Natural killer cell treated with Interleukin-12 subunit alpha and Interleukin-12 subunit beta and Interleukin-15 and Interleukin-18, amount 100 ng/mL, for 72 hours (primary cell): ENCODE data around the gene PRKD1. TPM values are rescaled to one million over a fixed set of nuclear protein-coding genes. Genes with fewer than 3 reads are reported as not detected.
"Not testable (repeated sequence)": the region's sequence is repeated elsewhere in the genome, so short reads cannot be mapped to it uniquely, and the experiment has no call there.

ENCODE experiments used
- ATAC-seq, 2 donors: fragments of 150-1000 bp; cut with Tn5 transposase in 1 of 2; sonication (Bioruptor Pico), chemical (Tn5 transposase) in 1 of 2; 2 replicates each; pipeline ENCODE4 v1.10.0; 2021
- DNase-seq: peaks from one replicate; pipeline ENCODE4 v3.0.0; 2022; ENCODE audit warnings: low spot score
- H3K27ac Mint-ChIP-seq, 2 donors: 1 replicate in 1 of 2; 2 replicates in 1 of 2; pipeline ENCODE4 v1.8.0; 2022; ENCODE audit warnings: mixed read lengths in 2 of 2, mild to moderate bottlenecking in 1 of 2, moderate library complexity in 1 of 2
- H3K27me3 Mint-ChIP-seq, 2 donors: 1 replicate in 1 of 2; 2 replicates in 1 of 2; pipeline ENCODE4 v1.8.0; 2022; ENCODE audit warnings: mixed read lengths in 2 of 2
- H3K36me3 Mint-ChIP-seq: one replicate; pipeline ENCODE4 v1.8.0; 2022; ENCODE audit warnings: mixed read lengths
- H3K4me1 Mint-ChIP-seq, 2 donors: 1 replicate in 1 of 2; 2 replicates in 1 of 2; pipeline ENCODE4 v1.8.0; 2022; ENCODE audit warnings: low read depth in 2 of 2, mixed read lengths in 2 of 2, mild to moderate bottlenecking in 1 of 2
- H3K4me3 Mint-ChIP-seq: one replicate; pipeline ENCODE4 v1.8.0; 2022; ENCODE audit warnings: mixed read lengths
- H3K9me3 Mint-ChIP-seq: 2 replicates; pipeline ENCODE4 v1.8.0; 2022; ENCODE audit warnings: mixed read lengths
- total RNA-seq, 2 donors: library from RNA; stranded (reverse); gene quantifications; one replicate each; pipeline ENCODE4 v1.2.3, GENCODE V29; 2022

PRKD1 gene
- total RNA-seq, 2 donors from 2014 or later = 0.61 TPM; not detected in 1

- H3K27me3 Mint-ChIP-seq = no peaks in the 10 kb centered on the region
- peaks cover 23% of the 10 kb centered on the region for H3K9me3 Mint-ChIP-seq
- H3K4me3 Mint-ChIP-seq = no peak overlapping the region
- no peaks in the 10 kb centered on the region for H3K4me1 Mint-ChIP-seq
- H3K27ac Mint-ChIP-seq = no peak overlapping the region
- H3K36me3 Mint-ChIP-seq = peaks cover 25% of the 10 kb centered on the region
- DNase-seq = no peak
- no peak for ATAC-seq
Observed at GRCh38 chr14:29782041-29782440, 145.6 kb downstream of the PRKD1 start.

GRCh38 chr14:29777142-29777541, 150.5 kb downstream of the PRKD1 start:
- H3K4me3 Mint-ChIP-seq, H3K27ac Mint-ChIP-seq, H3K4me1 Mint-ChIP-seq, ATAC-seq, H3K27me3 Mint-ChIP-seq, DNase-seq: not testable (repeated sequence)
- Mint-ChIP-seq H3K9me3 (peaks cover 26% of the 10 kb centered on the region), H3K36me3 (peaks cover 29% of the 10 kb centered on the region)

GRCh38 chr14:29773990-29774389, 153.7 kb downstream of the PRKD1 start:
- peaks cover 37% of the 10 kb centered on the region for H3K36me3 Mint-ChIP-seq
- H3K9me3 Mint-ChIP-seq = peaks cover 27% of the 10 kb centered on the region
- ATAC-seq (no peak), DNase-seq (no peak)
- no peak overlapping the region for H3K27ac Mint-ChIP-seq
- H3K27me3 Mint-ChIP-seq = no peaks in the 10 kb centered on the region
- no peak overlapping the region for H3K4me3 Mint-ChIP-seq
- H3K4me1 Mint-ChIP-seq = no peaks in the 10 kb centered on the region

GRCh38 chr14:29763342-29763858, 164.2 kb downstream of the PRKD1 start:
- no peak for ATAC-seq
- no peaks in the 10 kb centered on the region for H3K36me3 Mint-ChIP-seq
- DNase-seq = no peak
- H3K4me1 Mint-ChIP-seq = no peaks in the 10 kb centered on the region
- no peak overlapping the region for H3K27ac Mint-ChIP-seq
- H3K9me3 Mint-ChIP-seq = peaks cover 17% of the 10 kb centered on the region
- no peak overlapping the region for H3K4me3 Mint-ChIP-seq
- H3K27me3 Mint-ChIP-seq = no peaks in the 10 kb centered on the region

- ATAC-seq (no peak), DNase-seq (no peak)
- Mint-ChIP-seq H3K36me3 (no peaks in the 10 kb centered on the region), H3K9me3 (peaks cover 24% of the 10 kb centered on the region), H3K27ac (no peak overlapping the region), H3K4me1 (no peaks in the 10 kb centered on the region), H3K27me3 (no peaks in the 10 kb centered on the region), H3K4me3 (no peak overlapping the region)
Observed at GRCh38 chr14:29759521-29760340, 167.9 kb downstream of the PRKD1 start.

GRCh38 chr14:29757711-29758233, 169.9 kb downstream of the PRKD1 start:
- Mint-ChIP-seq H3K27me3 (no peaks in the 10 kb centered on the region), H3K4me3 (no peak overlapping the region), H3K36me3 (no peaks in the 10 kb centered on the region), H3K4me1 (no peaks in the 10 kb centered on the region), H3K27ac (no peak overlapping the region), H3K9me3 (peaks cover 22% of the 10 kb centered on the region)
- ATAC-seq (no peak), DNase-seq (no peak)

GRCh38 chr14:29757188-29757680, 170.4 kb downstream of the PRKD1 start:
- no peaks in the 10 kb centered on the region for H3K27me3 Mint-ChIP-seq
- no peak for DNase-seq
- no peak overlapping the region for H3K4me3 Mint-ChIP-seq
- ATAC-seq = no peak
- H3K4me1 Mint-ChIP-seq = no peaks in the 10 kb centered on the region
- H3K36me3 Mint-ChIP-seq = no peaks in the 10 kb centered on the region
- H3K27ac Mint-ChIP-seq = no peak overlapping the region
- H3K9me3 Mint-ChIP-seq = peaks cover 22% of the 10 kb centered on the region

- H3K27ac Mint-ChIP-seq = no peak overlapping the region
- ATAC-seq = no peak
- no peak overlapping the region for H3K4me3 Mint-ChIP-seq
- H3K9me3 Mint-ChIP-seq = peaks cover 26% of the 10 kb centered on the region
- no peaks in the 10 kb centered on the region for H3K4me1 Mint-ChIP-seq
- H3K36me3 Mint-ChIP-seq = no peaks in the 10 kb centered on the region
- no peak for DNase-seq
- no peaks in the 10 kb centered on the region for H3K27me3 Mint-ChIP-seq
Observed at GRCh38 chr14:29756019-29756385, 171.6 kb downstream of the PRKD1 start.

GRCh38 chr14:29755311-29756018, 172.2 kb downstream of the PRKD1 start:
- no peak overlapping the region for H3K4me3 Mint-ChIP-seq
- H3K36me3 Mint-ChIP-seq = no peaks in the 10 kb centered on the region
- H3K9me3 Mint-ChIP-seq = peaks cover 26% of the 10 kb centered on the region
- ATAC-seq (no peak), DNase-seq (no peak)
- H3K27ac Mint-ChIP-seq = no peak overlapping the region
- no peaks in the 10 kb centered on the region for H3K27me3 Mint-ChIP-seq
- no peaks in the 10 kb centered on the region for H3K4me1 Mint-ChIP-seq

- peaks cover 26% of the 10 kb centered on the region for H3K9me3 Mint-ChIP-seq
Observed at GRCh38 chr14:29754134-29754533, 173.5 kb downstream of the PRKD1 start.

GRCh38 chr14:29752221-29752923, 175.3 kb downstream of the PRKD1 start:
- DNase-seq (no peak), ATAC-seq (no peak)
- H3K4me1 Mint-ChIP-seq = no peaks in the 10 kb centered on the region
- no peak overlapping the region for H3K4me3 Mint-ChIP-seq
- no peaks in the 10 kb centered on the region for H3K27me3 Mint-ChIP-seq
- no peak overlapping the region for H3K27ac Mint-ChIP-seq
- peaks cover 13% of the 10 kb centered on the region for H3K9me3 Mint-ChIP-seq
- no peaks in the 10 kb centered on the region for H3K36me3 Mint-ChIP-seq

More at GRCh38 chr14:29754134-29754533, 173.5 kb downstream of the PRKD1 start:
- H3K27me3 Mint-ChIP-seq = no peaks in the 10 kb centered on the region
- DNase-seq (no peak), ATAC-seq (no peak)
- H3K4me1 Mint-ChIP-seq = no peaks in the 10 kb centered on the region
- no peak overlapping the region for H3K4me3 Mint-ChIP-seq
- H3K27ac Mint-ChIP-seq = no peak overlapping the region
- H3K36me3 Mint-ChIP-seq = no peaks in the 10 kb centered on the region

- no peaks in the 10 kb centered on the region for H3K27me3 Mint-ChIP-seq
- DNase-seq = no peak
- ATAC-seq = no peak
- H3K27ac Mint-ChIP-seq = no peak overlapping the region
- H3K4me1 Mint-ChIP-seq = no peaks in the 10 kb centered on the region
- H3K9me3 Mint-ChIP-seq = peaks cover 15% of the 10 kb centered on the region
- H3K4me3 Mint-ChIP-seq = no peak overlapping the region
- peaks cover 3% of the 10 kb centered on the region for H3K36me3 Mint-ChIP-seq
Observed at GRCh38 chr14:29749829-29750228, 177.8 kb downstream of the PRKD1 start.

- ATAC-seq (no peak), DNase-seq (no peak)
- Mint-ChIP-seq H3K27me3 (no peaks in the 10 kb centered on the region), H3K27ac (no peak overlapping the region), H3K36me3 (peaks cover 5% of the 10 kb centered on the region), H3K4me1 (no peaks in the 10 kb centered on the region), H3K4me3 (no peak overlapping the region), H3K9me3 (peaks cover 18% of the 10 kb centered on the region)
Observed at GRCh38 chr14:29749327-29749726, 178.3 kb downstream of the PRKD1 start.
